ENCODE data around the gene OR6C65.
"Not testable (repeated sequence)": the region's sequence is repeated elsewhere in the genome, so short reads cannot be mapped to it uniquely, and the experiment has no call there.

Gene OR6C65

GRCh38 chr12:55400229-55400628 is at the start of gene OR6C65:
Gene OR6C65 (plus strand): TSS chr12:55400529. CDS start chr12:55400529, 0 bp downstream.
- no peak for DNase-seq (ENCODE audit: low read depth)

GRCh38 chr12:55355338-55355737 is 45.0 kb upstream of the OR6C65 start:
- DNase-seq (ENCODE audit: low read depth): not testable (repeated sequence)

GRCh38 chr12:55362675-55363074 is 37.7 kb upstream of the OR6C65 start, which contains the start of gene OR6C75:
Gene OR6C75 (plus strand): TSS chr12:55362975. CDS start chr12:55365111, 2,136 bp downstream.
- DNase-seq (ENCODE audit: low read depth): no peak

GRCh38 chr12:55365086-55365485 is 35.2 kb upstream of the OR6C65 start:
- no peak for DNase-seq (ENCODE audit: low read depth)

- DNase-seq (ENCODE audit: low read depth): no peak
Observed at GRCh38 chr12:55372521-55372920, 27.8 kb upstream of the OR6C65 start.

- DNase-seq (ENCODE audit: low read depth): no peak
Observed at GRCh38 chr12:55385891-55386290, 14.4 kb upstream of the OR6C65 start.

- DNase-seq (ENCODE audit: low read depth): no peak
Observed at GRCh38 chr12:55392032-55392795, 8.1 kb upstream of the OR6C65 start.

- DNase-seq (ENCODE audit: low read depth): no peak
Observed at GRCh38 chr12:55396326-55396725, 4.0 kb upstream of the OR6C65 start.

- DNase-seq (ENCODE audit: low read depth): no peak
Observed at GRCh38 chr12:55407866-55408265, 7.5 kb downstream of the OR6C65 start.

- DNase-seq (ENCODE audit: low read depth): not testable (repeated sequence)
Observed at GRCh38 chr12:55409133-55409532, 8.8 kb downstream of the OR6C65 start.

- not testable (repeated sequence) for DNase-seq (ENCODE audit: low read depth)
Observed at GRCh38 chr12:55412138-55412537, 11.8 kb downstream of the OR6C65 start.

- not testable (repeated sequence) for DNase-seq (ENCODE audit: low read depth)
Observed at GRCh38 chr12:55413498-55414388, 13.4 kb downstream of the OR6C65 start.

GRCh38 chr12:55414396-55414823 is 14.1 kb downstream of the OR6C65 start:
- not testable (repeated sequence) for DNase-seq (ENCODE audit: low read depth)

- DNase-seq (ENCODE audit: low read depth): not testable (repeated sequence)
Observed at GRCh38 chr12:55414889-55415288, 14.6 kb downstream of the OR6C65 start.

GRCh38 chr12:55416961-55417360 is 16.6 kb downstream of the OR6C65 start:
- DNase-seq (ENCODE audit: low read depth): no peak

- DNase-seq (ENCODE audit: low read depth): no peak
Observed at GRCh38 chr12:55420307-55420962, 20.1 kb downstream of the OR6C65 start.

GRCh38 chr12:55425954-55426353 is 25.6 kb downstream of the OR6C65 start, which contains the start of gene OR6C76:
Gene OR6C76 (plus strand): TSS chr12:55426254. CDS start chr12:55426254, 0 bp downstream.
- no peak for DNase-seq (ENCODE audit: low read depth)

- no peak for DNase-seq (ENCODE audit: low read depth)
Observed at GRCh38 chr12:55428331-55429243, 28.3 kb downstream of the OR6C65 start.

- not testable (repeated sequence) for DNase-seq (ENCODE audit: low read depth)
Observed at GRCh38 chr12:55441233-55441632, 40.9 kb downstream of the OR6C65 start.

- DNase-seq (ENCODE audit: low read depth): no peak
Observed at GRCh38 chr12:55443776-55444175, 43.4 kb downstream of the OR6C65 start, which contains the start of gene OR6C2. Gene OR6C2 (plus strand): TSS chr12:55444076. CDS start chr12:55452214, 8,138 bp downstream.

GRCh38 chr12:55445357-55445756 is 45.0 kb downstream of the OR6C65 start:
- no peak for DNase-seq (ENCODE audit: low read depth)
